ENCODE results near the gene ARIH2.
"Not testable (repeated sequence)": the region's sequence is repeated elsewhere in the genome, so short reads cannot be mapped to it uniquely, and the experiment has no call there.

ARIH2 gene

GRCh38 chr3:48918388-48919214 is at the start of gene ARIH2:
Gene ARIH2 (plus strand): TSS chr3:48918842. CDS start chr3:48927559, 8,717 bp downstream.
- peak; percentile 62 to 80 for DNase-seq

- DNase-seq = no peak
Observed at GRCh38 chr3:48877671-48878070, 41.0 kb upstream of the ARIH2 start.

GRCh38 chr3:48879307-48879993 is 39.2 kb upstream of the ARIH2 start:
- DNase-seq = no peak

GRCh38 chr3:48879994-48880377 is 38.7 kb upstream of the ARIH2 start:
- DNase-seq = no peak

GRCh38 chr3:48881006-48881405 is 37.6 kb upstream of the ARIH2 start:
- no peak for DNase-seq

GRCh38 chr3:48881652-48882114 is 37.0 kb upstream of the ARIH2 start:
- DNase-seq = no peak

- DNase-seq = no peak
Observed at GRCh38 chr3:48885753-48886152, 32.9 kb upstream of the ARIH2 start.

GRCh38 chr3:48891606-48892005 is 27.0 kb upstream of the ARIH2 start:
- DNase-seq = no peak

GRCh38 chr3:48894516-48894915 is 24.1 kb upstream of the ARIH2 start:
- no peak for DNase-seq

- no peak for DNase-seq
Observed at GRCh38 chr3:48896936-48897335, 21.7 kb upstream of the ARIH2 start.

- no peak for DNase-seq
Observed at GRCh38 chr3:48897460-48898376, 20.9 kb upstream of the ARIH2 start.

GRCh38 chr3:48898383-48899234 is 20.0 kb upstream of the ARIH2 start, which contains the start of gene SLC25A20:
Gene SLC25A20 (minus strand): TSS chr3:48898882. CDS start chr3:48898794, 88 bp downstream.
- DNase-seq = peak; percentile 72 to 77

GRCh38 chr3:48899273-48899672 is 19.4 kb upstream of the ARIH2 start:
- DNase-seq = no peak

GRCh38 chr3:48907026-48907425 is 11.6 kb upstream of the ARIH2 start:
- not testable (repeated sequence) for DNase-seq

GRCh38 chr3:48915296-48915695 is 3.3 kb upstream of the ARIH2 start:
- no peak for DNase-seq

- DNase-seq = peak; percentile 7 to 41
Observed at GRCh38 chr3:48919215-48920138, 835 bp downstream of the ARIH2 start.

- DNase-seq = no peak
Observed at GRCh38 chr3:48926425-48927392, 8.1 kb downstream of the ARIH2 start.

GRCh38 chr3:48927928-48928327 is 9.3 kb downstream of the ARIH2 start:
- DNase-seq = no peak

- no peak for DNase-seq
Observed at GRCh38 chr3:48928679-48929078, 10.0 kb downstream of the ARIH2 start.
